Lower leg skin (tissue), 4 donors: ENCODE measurements around the gene DNAH14. TPM values are rescaled to one million over a fixed set of nuclear protein-coding genes. Genes with fewer than 3 reads are reported as not detected.

Experiments used
- DNase-seq, 2 donors: peaks; one replicate each; pipeline ENCODE4 v3.0.0-alpha.2; 2019; ENCODE audit warnings: low spot score in 2 of 2
- H3K4me3 ChIP-seq: fragments of 200-600 bp; sonication (generic); 2 replicates; pipeline ENCODE4 v1.5.1; 2017; ENCODE audit warnings: mild to moderate bottlenecking, low read depth; ENCODE audit not compliant: poor library complexity, severe bottlenecking
- CTCF ChIP-seq, 3 donors: fragments of 450-650 bp; IDR thresholded peaks; one replicate each; pipeline ENCODE4 v1.5.1; 2016; ENCODE audit warnings: antibody characterized with exemption in 3 of 3, mild to moderate bottlenecking in 3 of 3, moderate library complexity in 2 of 3
- POLR2A ChIP-seq, 2 donors: fragments of 450-650 bp; IDR thresholded peaks; one replicate each; pipeline ENCODE4 v1.6.1; 2016 to 2017; ENCODE audit warnings: antibody characterized with exemption in 2 of 2, mild to moderate bottlenecking in 1 of 2, moderate library complexity in 1 of 2
- WGBS, 2 donors: methylation state at CpG; one replicate each; pipeline ENCODE4 v1.1.5; 2018; 5-methylcytosine and 5-hydroxymethylcytosine counted together
- intact Hi-C: fragments of 100-400 bp; cut with DNase I; formaldehyde crosslinking; loops from one replicate; pipeline ENCODE4 v1.15.0; 2023; ENCODE audit warnings: low total_unique reads
- total RNA-seq, 4 donors: library from RNA; depleted of rRNA; stranded (reverse); fragments of >200 nt; gene quantifications; one replicate each; pipeline ENCODE4 v1.1.0, GENCODE V29; 2016

Gene DNAH14
- total RNA-seq, 4 donors from 2014 or later: 0.84 to 3.0 (median 1.8) TPM

GRCh38 chr1:225437710-225438437, 508.4 kb downstream of the DNAH14 start:
- 93% methylated on average over 5 of the region's 5 CpGs for WGBS, 2 donors
- no peak for DNase-seq

DNA sequence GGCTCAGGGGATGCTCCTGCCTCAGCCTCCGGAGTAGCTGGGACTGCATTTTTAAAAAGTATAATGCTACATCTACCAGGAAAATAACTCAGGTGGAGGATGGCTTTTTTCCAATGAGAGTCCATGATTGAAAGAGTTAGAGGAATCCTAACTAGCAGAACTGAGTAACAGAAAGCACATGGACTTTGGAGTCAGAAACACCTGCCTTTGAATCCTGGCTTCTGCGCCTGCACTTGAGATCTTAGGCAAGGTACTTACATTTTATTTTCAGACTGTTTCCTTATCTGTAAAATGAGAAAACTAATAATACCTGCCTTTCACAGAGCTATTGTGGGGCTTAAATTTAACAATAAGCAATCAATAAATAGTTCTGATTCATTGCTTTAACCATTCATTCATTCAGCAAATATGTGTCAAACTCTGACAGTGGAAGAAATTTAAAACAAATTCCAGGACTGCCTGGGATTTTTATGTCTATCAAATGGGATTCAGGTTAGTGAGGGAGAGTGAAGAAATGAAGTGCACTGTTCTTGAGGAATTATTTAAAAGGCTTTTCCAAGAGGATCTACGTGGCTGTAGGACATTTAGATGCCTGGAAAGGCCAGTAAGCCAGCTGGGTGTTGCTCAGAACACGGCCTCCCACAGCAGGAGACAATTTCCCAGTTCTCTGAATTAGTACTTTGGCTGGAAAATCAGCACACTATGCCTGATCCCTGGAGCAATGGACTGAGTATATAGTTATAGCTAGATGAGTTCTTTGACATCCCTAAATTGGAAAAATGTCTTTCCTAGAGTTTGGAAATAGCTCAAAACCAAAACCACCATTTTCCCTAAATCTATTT, 511.1 kb downstream of the DNAH14 start:
- intact Hi-C loops: no loop called here
- TF ChIP-seq POLR2A (IDR thresholded peaks at IDR 0.05) (no peak), CTCF (IDR thresholded peaks at IDR 0.05) (no peak)
- no peak for DNase-seq
- WGBS, 2 donors: 73 to 78% methylated on average over 4 of the region's 4 CpGs
- H3K4me3 ChIP-seq: no peak overlapping the region

More at GRCh38 chr1:225437710-225438437, 508.4 kb downstream of the DNAH14 start:
- no peak overlapping the region for H3K4me3 ChIP-seq
- intact Hi-C loops: no loop called here
- TF ChIP-seq CTCF (IDR thresholded peaks at IDR 0.05): no peak
- no peak for TF ChIP-seq POLR2A (IDR thresholded peaks at IDR 0.05)

GRCh38 chr1:225441314-225442122, 512.0 kb downstream of the DNAH14 start:
- no peak for TF ChIP-seq CTCF (IDR thresholded peaks at IDR 0.05)
- TF ChIP-seq POLR2A (IDR thresholded peaks at IDR 0.05): no peak
- H3K4me3 ChIP-seq: no peak overlapping the region
- intact Hi-C loops: no loop called here
- WGBS, 2 donors: 79 to 83% methylated on average over 9 of the region's 9 CpGs
- no peak for DNase-seq

GRCh38 chr1:225442123-225442505, 512.6 kb downstream of the DNAH14 start:
- WGBS, 2 donors: 84 to 87% methylated on average over 3 of the region's 3 CpGs
- DNase-seq: no peak
- no peak overlapping the region for H3K4me3 ChIP-seq
- no peak for TF ChIP-seq CTCF (IDR thresholded peaks at IDR 0.05)
- TF ChIP-seq POLR2A (IDR thresholded peaks at IDR 0.05): no peak
- intact Hi-C loops: no loop called here

DNA sequence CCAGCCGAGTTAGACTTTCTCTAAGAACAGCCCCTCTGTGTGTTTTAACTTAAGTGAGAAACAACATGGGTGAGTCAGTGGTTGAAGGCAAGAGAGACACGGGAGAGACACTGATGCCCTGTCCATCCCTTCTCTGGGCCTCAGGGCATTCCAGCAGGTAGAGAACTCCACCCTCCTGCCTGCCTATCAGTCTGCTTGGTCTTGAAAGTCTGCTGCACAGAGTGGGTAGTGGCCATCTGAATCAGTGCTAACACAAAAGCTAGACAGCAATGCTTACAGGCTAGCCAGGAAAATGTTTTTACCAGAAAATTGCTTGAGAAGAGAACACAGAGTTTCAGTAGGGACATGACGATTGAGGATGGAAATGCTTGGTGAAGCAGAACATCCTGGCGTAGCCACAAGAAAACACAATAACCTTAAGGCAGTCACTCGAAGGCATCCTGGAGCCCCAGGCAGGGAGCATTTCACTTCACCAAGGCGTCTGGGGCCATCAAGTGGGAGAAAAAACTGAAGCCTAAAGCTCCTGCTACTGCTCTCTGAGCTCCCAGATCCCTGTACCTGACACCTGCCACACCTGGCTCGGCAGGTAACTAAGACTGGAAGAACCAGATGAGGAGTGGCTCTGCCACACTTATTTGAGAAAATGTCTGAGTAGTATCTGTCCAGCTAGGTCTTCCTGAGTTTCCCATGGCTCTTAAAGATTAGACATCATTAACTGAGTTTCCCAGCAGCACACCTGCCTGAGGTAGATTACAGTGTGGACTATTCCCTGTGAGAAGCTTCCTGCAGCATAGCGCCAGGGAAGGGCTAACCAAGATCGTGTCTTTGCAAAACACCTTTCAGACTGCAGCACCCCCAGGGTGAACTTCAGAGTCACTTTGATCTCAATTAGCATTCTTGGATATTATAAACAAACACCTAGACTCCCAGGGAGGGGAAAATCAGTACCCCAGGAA, 516.4 kb downstream of the DNAH14 start:
- DNase-seq: peak in 1 of 2 donors; percentile 64
- WGBS, 2 donors: 48% methylated on average over 9 of the region's 9 CpGs
- TF ChIP-seq POLR2A (IDR thresholded peaks at IDR 0.05): no peak
- TF ChIP-seq CTCF (IDR thresholded peaks at IDR 0.05): no peak
- intact Hi-C loops: no loop called here
- H3K4me3 ChIP-seq: no peak overlapping the region
